GM10248 (cell line): ENCODE results near the gene CSTF1.
"Not testable (repeated sequence)": the region's sequence is repeated elsewhere in the genome, so short reads cannot be mapped to it uniquely, and the experiment has no call there.

Experiments used
- CTCF ChIA-PET: fragments of 300-600 bp; sonication (Branson Sonifier 250); formaldehyde crosslinking; extraction: SDS; loops from one replicate; lab custom pipeline; 2021; ENCODE audit warnings: antibody characterized with exemption; lab: Yijun Ruan, JAX
- POLR2A ChIA-PET: fragments of 350-650 bp; sonication (Branson Sonifier 250); formaldehyde crosslinking; extraction: SDS; loops from one replicate; lab custom pipeline; 2020; ENCODE audit warnings: antibody characterized with exemption; lab: Yijun Ruan, JAX
- DNase-seq: peaks from one replicate; pipeline ENCODE4 v3.0.0; 2012; ENCODE audit errors: extremely low spot score
- TF ChIP-seq, protein P1 (sequence below): IDR thresholded peaks from 2 replicates; pipeline ENCODE4 v1.5.1; 2012; ENCODE audit warnings: mild to moderate bottlenecking, low read depth; ENCODE audit errors: extremely low read depth, missing control alignments, control extremely low read depth

Gene CSTF1

DNA sequence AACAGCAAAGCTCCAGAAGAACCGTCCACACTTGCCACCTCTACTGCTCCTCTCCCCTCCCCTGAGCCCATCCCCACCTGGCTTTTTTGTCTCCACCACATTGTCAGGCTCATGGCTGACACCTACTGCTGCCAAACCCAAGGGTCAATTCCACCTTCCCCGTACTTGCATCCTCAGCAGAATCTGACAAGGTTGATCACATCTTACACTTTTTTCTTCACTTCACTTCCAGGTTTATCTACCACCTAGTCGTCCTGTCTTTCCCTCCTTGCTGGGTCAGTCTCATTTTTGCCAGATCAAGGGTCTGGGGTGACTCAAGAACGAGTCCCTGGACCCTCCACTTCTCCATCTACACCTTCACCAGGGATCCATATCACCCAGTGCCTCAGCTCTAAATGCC, 3.6 kb upstream of the CSTF1 start:
- ChIA-PET CTCF (no interaction called here), POLR2A (no interaction called here)
- DNase-seq: no peak
- TF ChIP-seq, protein P1, sequence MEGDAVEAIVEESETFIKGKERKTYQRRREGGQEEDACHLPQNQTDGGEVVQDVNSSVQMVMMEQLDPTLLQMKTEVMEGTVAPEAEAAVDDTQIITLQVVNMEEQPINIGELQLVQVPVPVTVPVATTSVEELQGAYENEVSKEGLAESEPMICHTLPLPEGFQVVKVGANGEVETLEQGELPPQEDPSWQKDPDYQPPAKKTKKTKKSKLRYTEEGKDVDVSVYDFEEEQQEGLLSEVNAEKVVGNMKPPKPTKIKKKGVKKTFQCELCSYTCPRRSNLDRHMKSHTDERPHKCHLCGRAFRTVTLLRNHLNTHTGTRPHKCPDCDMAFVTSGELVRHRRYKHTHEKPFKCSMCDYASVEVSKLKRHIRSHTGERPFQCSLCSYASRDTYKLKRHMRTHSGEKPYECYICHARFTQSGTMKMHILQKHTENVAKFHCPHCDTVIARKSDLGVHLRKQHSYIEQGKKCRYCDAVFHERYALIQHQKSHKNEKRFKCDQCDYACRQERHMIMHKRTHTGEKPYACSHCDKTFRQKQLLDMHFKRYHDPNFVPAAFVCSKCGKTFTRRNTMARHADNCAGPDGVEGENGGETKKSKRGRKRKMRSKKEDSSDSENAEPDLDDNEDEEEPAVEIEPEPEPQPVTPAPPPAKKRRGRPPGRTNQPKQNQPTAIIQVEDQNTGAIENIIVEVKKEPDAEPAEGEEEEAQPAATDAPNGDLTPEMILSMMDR: no peak

DNA sequence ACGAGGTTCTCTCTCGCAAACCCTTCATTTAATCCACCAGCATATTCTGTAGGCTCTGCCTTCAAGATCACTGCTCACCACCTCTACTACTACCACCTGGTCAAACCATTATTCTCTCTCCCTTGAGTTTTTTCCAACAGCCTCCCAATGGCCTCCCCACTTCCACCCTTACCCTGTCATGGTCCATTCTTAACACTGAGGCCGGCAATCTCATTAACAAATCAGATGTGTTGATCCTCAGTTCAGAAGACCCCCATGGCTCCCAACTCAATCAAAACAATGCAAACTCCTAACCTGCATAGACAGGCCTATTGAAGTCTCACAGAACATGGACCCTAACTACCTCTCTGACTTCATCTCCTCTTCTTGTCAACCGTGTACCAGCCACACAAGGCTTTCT, 2.6 kb upstream of the CSTF1 start:
- TF ChIP-seq, protein P1: no peak
- no peak for DNase-seq
- ChIA-PET CTCF (no interaction called here), POLR2A (no interaction called here)

DNA sequence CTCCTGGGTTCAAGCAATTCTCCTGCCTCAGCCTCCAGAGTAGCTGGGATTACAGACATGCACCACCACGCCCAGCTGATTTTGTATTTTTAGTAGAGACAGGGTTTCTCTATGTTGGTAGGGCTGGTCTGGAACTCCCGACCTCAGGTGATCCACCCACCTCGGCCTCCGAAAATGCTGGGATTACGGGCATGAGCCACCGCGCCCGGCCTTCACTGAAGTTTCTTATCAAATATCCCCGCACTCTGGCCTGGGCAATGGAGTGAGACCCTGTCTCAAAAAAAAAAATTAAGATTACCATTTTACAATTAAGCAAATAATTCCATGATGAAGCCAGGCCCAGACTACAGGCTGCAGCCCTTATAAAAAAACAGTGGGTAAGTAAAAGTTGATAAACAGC, 2.0 kb upstream of the CSTF1 start:
- CTCF ChIA-PET: interaction anchor here (1.2 kb wide), 1 partner anchor 8 kb away, joined by 5 read pairs; no protein-coding TSS in a partner anchor
- DNase-seq, POLR2A ChIA-PET: not testable (repeated sequence)

DNA sequence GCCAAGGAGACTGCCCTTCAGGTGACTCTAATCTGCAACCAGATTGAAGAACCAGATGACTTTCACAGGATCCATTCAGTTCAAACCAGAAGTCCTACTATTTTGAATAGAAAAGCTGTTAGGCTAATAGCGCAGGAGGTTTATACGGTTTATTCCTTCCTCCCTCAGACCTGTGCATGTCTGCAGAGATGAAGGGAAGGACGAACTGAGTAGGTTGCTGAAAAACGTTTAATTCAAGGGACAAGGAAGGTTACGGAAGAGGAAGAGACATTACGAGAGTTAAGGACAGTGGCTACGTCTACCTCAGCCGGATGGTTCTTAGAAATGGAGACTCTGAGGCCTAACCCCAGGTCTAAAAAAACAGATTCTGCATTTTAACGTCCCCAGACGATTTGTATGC, 1.4 kb upstream of the CSTF1 start:
- TF ChIP-seq, protein P1: no peak
- no peak for DNase-seq
- CTCF ChIA-PET: interaction anchor here (1.2 to 1.6 kb wide), 3 partner anchors 9 to 19 kb away, joined by 4 to 5 read pairs (median 5); no protein-coding TSS in a partner anchor
- POLR2A ChIA-PET: no interaction called here

DNA sequence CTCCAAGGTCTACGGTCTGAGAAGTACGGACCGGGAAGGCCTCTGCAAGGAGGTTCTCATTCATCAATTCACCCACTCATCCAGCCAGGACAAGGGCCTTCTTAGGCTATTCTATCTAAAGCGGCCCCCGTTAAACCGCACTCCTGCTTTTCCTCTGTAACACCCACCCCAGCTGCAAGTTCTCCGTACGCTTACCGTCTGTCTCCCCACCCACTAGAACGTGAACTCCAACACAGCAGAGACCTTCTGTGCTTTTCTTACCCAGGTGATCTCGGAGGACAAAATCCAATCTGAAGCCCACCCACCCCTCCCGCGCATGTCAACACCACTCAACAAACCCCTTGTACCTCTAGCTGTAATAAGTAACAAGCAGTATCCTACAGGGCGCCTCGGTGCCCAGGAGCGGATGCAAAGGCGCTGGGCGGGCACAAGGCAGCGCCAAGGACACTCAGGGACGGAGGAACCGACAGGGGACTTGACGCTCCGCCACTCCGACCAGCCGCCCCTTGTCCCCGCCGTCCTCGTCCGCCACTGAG, 781 bp upstream of the CSTF1 start:
- DNase-seq: no peak
- TF ChIP-seq, protein P1: no peak
- CTCF ChIA-PET: interaction anchor here (0.7 to 2.0 kb wide), 7 partner anchors 9 to 37 kb away, joined by 3 to 6 read pairs (median 5); partner anchors contain the start of gene FAM210B
- POLR2A ChIA-PET: interaction anchor here (0.6 kb wide), 1 partner anchor 11 kb away, joined by 3 read pairs; no protein-coding TSS in a partner anchor

DNA sequence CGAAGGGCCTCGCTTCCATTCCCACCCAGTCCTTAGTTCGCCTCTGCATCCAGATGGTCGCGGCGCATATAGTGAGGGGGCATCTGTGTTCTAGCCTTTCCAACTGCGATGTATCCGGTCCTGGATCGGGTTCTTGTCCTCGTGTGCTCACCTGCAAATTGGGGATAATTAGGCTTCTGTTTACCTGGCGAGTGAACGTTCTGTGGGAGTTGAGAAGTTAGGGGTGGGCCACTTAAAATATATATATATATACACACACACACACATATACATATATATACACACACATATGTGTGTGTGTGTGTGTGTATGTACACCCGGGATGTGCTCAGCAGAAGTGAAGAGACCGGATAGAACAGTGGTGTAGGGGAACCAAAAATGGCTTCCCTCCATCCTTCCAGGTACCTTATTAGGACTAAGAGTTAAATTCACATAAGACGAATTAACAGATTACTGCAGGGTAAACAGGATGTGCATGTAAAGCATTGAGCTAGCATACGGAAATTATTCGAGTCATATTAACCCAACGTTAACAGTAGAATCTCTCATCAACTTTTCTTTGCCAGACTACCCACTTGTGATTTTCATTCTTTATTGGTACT, 537 bp downstream of the CSTF1 start:
- TF ChIP-seq, protein P1: no peak
- DNase-seq: peak; percentile 34
- ChIA-PET CTCF (interaction anchor here (1.3 to 2.0 kb wide), 3 partner anchors 12 to 52 kb away, joined by 3 to 5 read pairs (median 4); no protein-coding TSS in a partner anchor), POLR2A (interaction anchor here (0.5 kb wide), 1 partner anchor 20 kb away, joined by 4 read pairs; no protein-coding TSS in a partner anchor)

DNA sequence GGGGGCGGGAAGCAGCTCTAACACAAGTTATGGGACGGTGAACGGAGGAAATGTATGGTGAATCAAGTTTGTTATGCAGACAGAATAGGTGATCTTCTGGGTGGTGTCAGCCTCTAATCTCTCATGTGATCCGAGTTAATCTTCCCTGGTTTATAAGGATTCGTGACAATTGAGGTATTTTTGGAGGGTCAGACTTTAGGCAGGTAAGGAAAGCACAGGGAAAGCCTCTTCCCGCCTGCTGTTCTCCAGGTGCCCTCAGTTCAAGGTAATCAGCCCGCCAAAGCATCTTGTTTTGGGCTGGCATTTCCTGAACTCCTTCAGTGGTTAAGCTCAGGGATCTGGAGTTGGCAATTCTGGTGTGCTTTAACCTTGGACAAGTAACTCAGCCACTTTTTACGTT, 1.2 kb downstream of the CSTF1 start:
- TF ChIP-seq, protein P1: no peak
- DNase-seq: no peak
- ChIA-PET CTCF (interaction anchor here (1.3 to 2.9 kb wide), 3 partner anchors 12 to 51 kb away, joined by 3 to 10 read pairs (median 4); no protein-coding TSS in a partner anchor), POLR2A (no interaction called here)
